SK-N-SH treated with all-trans-retinoic acid at 6 μM for 48 hours (cell line): Measurements from ENCODE around the gene CXCR6.

ENCODE experiments used
- OSR1 ChIP-seq: fragments of 250-450 bp; sonication (Bioruptor Pico); IDR thresholded peaks from 2 replicates; pipeline ENCODE4 v1.8.0; 2022; ENCODE audit warnings: moderate library complexity, mild to moderate bottlenecking, inconsistent platforms
- RARB ChIP-seq: fragments of 250-450 bp; sonication (Bioruptor Pico); IDR thresholded peaks from 2 replicates; pipeline ENCODE4 v1.8.0; 2021; ENCODE audit warnings: mild to moderate bottlenecking, moderate library complexity
- TOX ChIP-seq: fragments of 250-450 bp; sonication (Bioruptor Pico); IDR thresholded peaks from 2 replicates; pipeline ENCODE4 v1.8.0; 2021; ENCODE audit warnings: mild to moderate bottlenecking, moderate library complexity, borderline replicate concordance

GRCh38 chr3:45997942-45998341 is 54.7 kb downstream of the CXCR6 start:
- no peak for TF ChIP-seq TOX
- TF ChIP-seq RARB, result no peak
- TF ChIP-seq OSR1 (CRISPR knock-in tag), result no peak
